ENCODE measurements around the gene CHAF1B.

DNA sequence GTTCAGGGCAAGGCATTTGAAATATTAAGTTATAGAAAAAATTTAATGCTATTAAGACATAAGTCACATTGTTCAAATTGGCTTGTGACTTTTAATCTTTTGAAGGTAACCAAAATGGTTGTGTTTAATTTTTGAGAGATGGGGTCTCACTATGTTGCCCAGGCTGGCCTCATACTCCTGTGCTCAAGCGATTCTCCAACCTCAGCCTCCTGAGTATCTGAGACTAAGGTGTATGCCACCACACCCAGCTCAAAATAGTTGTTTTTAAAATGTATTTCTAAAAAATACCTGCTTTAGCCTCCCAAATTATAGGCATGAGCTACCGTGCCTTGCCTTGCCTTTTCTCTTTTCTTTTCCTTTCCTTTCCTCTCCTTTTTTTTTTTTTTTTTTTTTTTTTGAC, 26.0 kb upstream of the CHAF1B start:
- TF ChIP-seq, protein P1, sequence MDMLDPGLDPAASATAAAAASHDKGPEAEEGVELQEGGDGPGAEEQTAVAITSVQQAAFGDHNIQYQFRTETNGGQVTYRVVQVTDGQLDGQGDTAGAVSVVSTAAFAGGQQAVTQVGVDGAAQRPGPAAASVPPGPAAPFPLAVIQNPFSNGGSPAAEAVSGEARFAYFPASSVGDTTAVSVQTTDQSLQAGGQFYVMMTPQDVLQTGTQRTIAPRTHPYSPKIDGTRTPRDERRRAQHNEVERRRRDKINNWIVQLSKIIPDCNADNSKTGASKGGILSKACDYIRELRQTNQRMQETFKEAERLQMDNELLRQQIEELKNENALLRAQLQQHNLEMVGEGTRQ (CRISPR knock-in tag; IDR thresholded peaks at IDR 0.05), result no peak
- TF ChIP-seq ZNF239 (CRISPR knock-in tag; IDR thresholded peaks at IDR 0.05) (no peak), ZNF766 (CRISPR knock-in tag; conservative IDR thresholded peaks at IDR 0.05) (no peak), NR2C2 (CRISPR knock-in tag; IDR thresholded peaks at IDR 0.05) (no peak), NR2C2 (tag; IDR thresholded peaks at IDR 0.05) (no peak), XRCC3 (IDR thresholded peaks at IDR 0.05) (no peak)
